GM12801 (cell line): ENCODE measurements around the gene IFNGR1.

ENCODE experiments used
- TF ChIP-seq, protein P1 (sequence below): IDR thresholded peaks from one replicate; pipeline ENCODE4 v1.5.1; 2011; ENCODE audit warnings: control low read depth; ENCODE audit not compliant: insufficient read length; ENCODE audit errors: extremely low read depth

The IFNGR1 gene

GRCh38 chr6:137260217-137260616 lies 41.0 kb upstream of the IFNGR1 start:
- TF ChIP-seq, protein P1, sequence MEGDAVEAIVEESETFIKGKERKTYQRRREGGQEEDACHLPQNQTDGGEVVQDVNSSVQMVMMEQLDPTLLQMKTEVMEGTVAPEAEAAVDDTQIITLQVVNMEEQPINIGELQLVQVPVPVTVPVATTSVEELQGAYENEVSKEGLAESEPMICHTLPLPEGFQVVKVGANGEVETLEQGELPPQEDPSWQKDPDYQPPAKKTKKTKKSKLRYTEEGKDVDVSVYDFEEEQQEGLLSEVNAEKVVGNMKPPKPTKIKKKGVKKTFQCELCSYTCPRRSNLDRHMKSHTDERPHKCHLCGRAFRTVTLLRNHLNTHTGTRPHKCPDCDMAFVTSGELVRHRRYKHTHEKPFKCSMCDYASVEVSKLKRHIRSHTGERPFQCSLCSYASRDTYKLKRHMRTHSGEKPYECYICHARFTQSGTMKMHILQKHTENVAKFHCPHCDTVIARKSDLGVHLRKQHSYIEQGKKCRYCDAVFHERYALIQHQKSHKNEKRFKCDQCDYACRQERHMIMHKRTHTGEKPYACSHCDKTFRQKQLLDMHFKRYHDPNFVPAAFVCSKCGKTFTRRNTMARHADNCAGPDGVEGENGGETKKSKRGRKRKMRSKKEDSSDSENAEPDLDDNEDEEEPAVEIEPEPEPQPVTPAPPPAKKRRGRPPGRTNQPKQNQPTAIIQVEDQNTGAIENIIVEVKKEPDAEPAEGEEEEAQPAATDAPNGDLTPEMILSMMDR, result no peak

GRCh38 chr6:137259349-137259748 lies 40.2 kb upstream of the IFNGR1 start:
- TF ChIP-seq, protein P1, result no peak

GRCh38 chr6:137258170-137258569 lies 39.0 kb upstream of the IFNGR1 start:
- TF ChIP-seq, protein P1, result no peak

DNA sequence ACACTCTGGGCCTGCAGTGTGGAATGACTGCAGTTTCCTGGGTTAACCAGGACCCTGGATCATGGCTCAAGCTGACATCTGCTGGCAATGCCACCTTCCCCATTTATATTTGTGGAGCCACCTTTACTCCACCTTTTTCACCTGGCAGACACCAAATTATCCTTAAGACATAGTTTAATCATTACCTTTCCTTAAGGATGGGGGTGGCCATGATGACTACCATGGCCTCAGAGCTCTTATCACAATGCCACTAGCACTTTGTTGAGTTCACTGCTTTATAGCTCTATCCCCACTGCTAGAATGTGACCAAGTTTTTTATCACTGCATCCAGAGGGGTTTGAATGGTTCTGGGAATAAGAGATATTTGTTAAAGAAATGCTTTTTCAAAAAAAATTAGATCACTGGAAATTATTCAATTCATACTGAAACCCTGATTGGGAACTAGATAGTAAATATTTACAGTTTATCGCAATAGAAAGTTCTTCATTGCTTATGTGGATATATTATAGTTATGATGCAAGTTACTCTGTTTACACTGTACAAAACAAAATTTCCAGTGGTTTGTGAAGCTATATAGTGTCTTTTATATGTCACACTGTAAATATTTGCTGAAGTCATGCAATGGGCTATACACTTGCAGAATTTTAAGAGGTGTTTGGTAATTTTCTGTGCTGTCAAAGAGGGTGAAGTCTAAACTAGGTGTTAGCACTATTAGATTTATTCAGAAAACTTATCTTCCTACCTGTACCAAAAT lies 37.3 kb upstream of the IFNGR1 start:
- TF ChIP-seq, protein P1, result no peak

GRCh38 chr6:137254966-137255365 lies 35.8 kb upstream of the IFNGR1 start:
- TF ChIP-seq, protein P1, result no peak

DNA sequence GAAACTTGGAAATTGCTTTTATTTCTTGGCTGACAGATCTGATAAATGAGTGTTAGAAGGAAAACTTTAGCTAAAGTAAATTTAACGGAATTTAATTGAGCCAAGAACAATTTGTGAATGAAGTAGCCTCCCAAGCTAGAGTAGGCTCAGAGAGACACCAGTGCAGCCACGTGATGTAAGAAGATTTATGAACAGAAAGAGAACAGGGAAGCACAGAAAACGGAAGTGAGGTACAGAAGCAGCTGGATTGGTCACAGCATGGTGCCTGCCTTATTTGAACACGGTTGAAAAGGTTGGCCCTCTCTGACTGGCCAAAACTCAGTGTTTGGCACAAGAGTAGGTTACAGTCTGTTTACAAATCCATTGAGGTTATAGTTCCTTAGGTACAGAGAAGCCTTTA lies 29.5 kb upstream of the IFNGR1 start:
- TF ChIP-seq, protein P1, result no peak

- TF ChIP-seq, protein P1, result no peak
These were observed 28.5 kb upstream of the IFNGR1 start for GRCh38 chr6:137247724-137248123.

DNA sequence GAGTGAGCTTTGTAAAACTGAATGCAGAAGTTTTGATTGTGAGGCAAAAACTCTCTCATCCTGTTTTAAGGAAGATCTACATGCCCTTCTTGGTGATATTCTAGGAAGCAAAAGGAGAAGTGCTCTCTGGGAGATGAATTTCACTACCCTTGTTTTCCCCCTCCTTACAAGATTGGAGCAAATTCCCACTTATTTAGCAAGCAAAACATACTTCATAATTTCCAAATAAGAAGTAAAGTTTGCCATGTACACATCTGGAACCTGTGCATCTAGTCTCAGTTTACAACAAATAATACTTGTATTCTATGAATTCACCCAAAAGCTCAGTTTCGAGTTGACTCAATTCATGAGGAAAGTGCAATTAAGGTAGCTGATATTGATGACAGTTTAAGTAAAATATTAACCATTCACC lies 27.6 kb upstream of the IFNGR1 start:
- TF ChIP-seq, protein P1, result no peak
